GM18511 (cell line): ENCODE measurements around the gene LRP1B.
"Not testable (repeated sequence)": the region's sequence is repeated elsewhere in the genome, so short reads cannot be mapped to it uniquely, and the experiment has no call there.

Experiments used
- ATAC-seq: cut with Tn5 transposase; IDR thresholded peaks from one replicate; pipeline ENCODE4 v1.9.1; 2021; ENCODE audit warnings: mild to moderate bottlenecking, moderate library complexity; ENCODE audit not compliant: unreplicated experiment

Gene LRP1B

GRCh38 chr2:141195087-141195486 is 935.7 kb downstream of the LRP1B start:
- no peak for ATAC-seq

- ATAC-seq, result no peak
These were observed 943.8 kb downstream of the LRP1B start for GRCh38 chr2:141187075-141187439.

DNA sequence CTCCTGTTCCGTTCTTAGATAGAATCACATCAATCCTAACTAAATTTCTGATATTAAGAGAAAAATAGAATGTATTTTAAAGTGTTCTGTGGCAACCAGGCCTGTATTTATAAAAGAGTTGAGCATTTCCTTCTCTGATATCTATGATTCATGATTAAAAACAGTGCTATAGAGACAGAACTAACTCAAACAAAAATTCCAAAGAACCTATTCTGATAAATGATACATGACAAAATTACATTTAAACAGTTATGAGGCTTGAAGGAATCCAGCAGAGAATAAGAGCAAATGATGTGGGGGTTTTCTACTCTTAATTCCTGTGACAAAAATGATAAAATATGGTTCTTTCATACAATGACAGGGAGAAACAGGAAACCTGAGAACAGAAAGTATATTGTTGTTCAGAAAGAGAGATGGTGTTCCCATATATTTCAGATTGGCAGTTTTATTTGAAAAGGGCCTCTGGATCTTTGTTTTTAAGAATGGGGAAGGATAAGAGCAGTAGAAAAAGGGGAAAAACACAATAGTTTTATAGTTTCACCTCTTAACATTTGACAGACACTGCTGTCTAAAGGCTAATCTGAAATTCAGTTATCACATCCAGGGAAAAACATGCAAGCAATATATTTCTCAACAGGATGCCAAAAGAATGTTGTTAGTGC is 944.3 kb downstream of the LRP1B start:
- ATAC-seq, result no peak

DNA sequence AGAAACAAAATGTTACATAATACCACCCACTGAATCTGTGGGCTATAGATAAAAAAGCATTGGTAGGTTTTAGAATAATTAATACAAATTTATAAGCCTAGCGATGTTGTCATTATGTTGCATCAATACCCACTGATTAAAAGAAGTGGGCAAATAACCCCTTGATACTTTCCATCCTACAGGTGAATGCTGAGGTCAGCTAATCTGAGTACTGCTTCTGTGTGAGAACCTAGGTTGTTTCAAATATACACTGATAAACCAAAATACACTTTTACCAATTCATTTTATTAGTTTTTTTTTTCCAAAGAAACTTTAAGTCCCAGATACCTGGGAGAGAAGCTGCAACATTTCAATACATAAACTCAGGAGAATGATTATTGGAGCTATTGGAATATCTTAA is 948.6 kb downstream of the LRP1B start:
- no peak for ATAC-seq

DNA sequence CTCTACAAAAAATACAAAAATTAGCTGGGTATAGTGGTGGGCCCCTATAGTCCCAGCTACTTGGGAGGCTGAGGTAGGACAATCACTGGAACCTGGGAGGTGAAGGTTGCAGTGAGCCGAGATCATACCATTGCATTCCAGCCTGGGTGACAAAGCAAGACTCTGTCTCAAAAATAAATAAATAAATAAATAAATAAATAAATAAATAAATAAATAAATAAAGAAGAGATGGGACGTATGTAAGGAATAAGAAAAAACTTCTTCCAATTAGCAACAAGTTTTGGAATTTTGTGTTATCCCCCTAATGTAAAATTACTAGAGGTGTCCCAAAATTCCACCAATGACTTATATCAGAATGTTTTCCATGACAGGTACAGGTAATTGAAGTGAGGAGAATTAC is 961.7 kb downstream of the LRP1B start:
- ATAC-seq, result not testable (repeated sequence)

DNA sequence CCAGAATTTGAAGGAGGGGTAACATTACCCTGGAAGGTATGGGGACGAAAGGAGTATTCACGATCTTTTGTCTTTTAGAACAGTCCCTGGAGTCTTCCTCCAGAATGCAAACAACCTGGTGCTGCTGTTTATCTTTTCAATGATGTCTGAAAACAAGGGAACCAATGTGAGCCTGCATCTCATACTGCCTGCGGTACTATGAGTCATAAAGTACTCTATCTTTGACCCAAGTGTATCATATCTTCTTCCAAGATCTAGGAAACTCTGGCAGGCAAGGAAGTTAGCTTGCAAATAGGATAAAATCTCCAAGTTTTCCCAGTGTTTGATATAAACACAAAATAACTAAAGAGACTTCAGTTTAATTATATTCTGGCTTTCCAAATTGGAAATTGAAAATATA is 968.5 kb downstream of the LRP1B start:
- no peak for ATAC-seq

GRCh38 chr2:141151611-141152286 is 979.1 kb downstream of the LRP1B start:
- ATAC-seq, result no peak

GRCh38 chr2:141142025-141142424 is 988.8 kb downstream of the LRP1B start:
- ATAC-seq, result no peak

DNA sequence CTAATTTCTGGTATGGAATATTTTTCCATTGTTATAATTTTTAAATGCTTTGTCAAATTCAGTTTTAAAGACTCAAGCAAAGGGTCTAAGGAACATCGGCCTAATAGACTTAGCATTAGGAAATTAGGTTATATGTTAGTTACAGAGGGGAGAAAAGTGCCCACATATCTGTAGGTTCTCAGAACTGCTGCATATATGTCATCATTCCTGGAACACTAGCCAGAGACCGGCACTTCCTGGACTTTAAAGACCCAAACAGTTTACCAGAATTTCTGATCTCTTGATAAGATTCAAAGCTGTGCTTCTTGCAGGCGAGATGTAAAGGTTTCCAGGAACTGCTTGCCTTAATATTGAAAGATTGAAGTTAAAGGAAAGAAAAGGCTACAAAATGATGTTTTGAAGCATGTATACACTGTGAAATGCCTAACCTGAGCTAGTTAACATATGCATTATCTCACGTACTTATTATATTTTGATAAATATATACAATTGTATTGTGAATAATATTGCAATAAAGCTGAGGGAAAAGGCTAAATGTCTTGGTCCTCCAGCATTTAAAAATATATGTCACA is 993.6 kb downstream of the LRP1B start:
- ATAC-seq, result no peak

DNA sequence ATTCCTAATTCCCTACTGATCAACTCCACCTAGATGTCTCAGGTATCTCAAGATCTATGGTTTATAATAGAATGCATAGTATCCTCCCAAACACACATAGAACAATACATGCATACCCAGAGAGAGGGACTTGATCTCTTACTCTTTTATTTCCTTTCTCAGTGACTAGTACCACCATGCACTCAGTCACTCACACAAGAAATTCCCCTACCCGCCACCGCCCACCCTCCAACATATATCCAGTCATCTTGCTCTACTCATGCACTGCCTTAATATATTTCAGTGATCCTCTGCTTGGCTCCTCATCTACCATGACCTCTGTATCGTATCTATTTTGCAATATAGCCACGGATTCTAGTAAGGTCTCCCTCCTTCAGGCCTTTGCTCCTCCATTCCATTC is 996.9 kb downstream of the LRP1B start:
- no peak for ATAC-seq

- no peak for ATAC-seq
These were observed 1005.4 kb downstream of the LRP1B start for GRCh38 chr2:141125432-141125831.

GRCh38 chr2:141118836-141119235 is 1012.0 kb downstream of the LRP1B start:
- no peak for ATAC-seq

- no peak for ATAC-seq
These were observed 1017.5 kb downstream of the LRP1B start for GRCh38 chr2:141113301-141113700.

DNA sequence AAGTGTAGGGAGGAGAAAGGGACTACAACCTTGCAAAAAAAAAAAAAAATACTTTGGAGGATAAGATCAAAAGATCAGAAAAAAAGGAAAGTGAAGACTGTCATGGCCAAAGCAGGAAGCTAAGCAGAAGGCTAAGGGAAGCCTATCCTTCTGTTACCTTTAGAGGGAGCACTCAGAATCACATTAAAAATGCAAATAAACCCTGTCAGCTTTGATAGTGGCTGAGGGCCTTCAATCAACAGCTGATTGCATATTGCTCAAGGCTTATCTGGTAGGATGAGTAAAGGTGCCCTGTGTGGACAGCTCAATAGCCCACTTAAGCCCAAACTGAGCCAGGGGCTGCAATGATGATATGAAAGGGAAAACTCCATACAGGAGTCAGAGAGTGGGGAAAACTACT is 1021.2 kb downstream of the LRP1B start:
- ATAC-seq, result no peak

GRCh38 chr2:141105763-141106162 is 1025.1 kb downstream of the LRP1B start:
- ATAC-seq, result no peak

DNA sequence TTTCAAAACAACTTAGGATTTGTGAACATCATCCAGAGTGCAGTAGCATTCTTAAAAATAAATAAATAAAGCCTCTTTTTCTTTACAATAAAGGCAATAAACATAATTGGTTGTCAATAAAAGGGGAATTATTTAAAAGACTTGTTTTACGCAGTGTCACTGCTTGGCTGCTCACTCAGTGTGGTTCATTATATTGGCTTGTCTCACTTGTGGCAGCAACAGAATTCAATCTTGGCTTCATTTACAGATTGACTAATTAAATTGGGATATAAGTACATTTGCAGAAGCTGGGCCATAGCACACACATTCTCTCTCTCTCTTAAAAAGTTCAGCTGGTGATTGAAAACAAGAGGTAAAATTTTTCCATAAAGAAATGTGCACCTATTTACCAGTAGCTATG is 1027.6 kb downstream of the LRP1B start:
- ATAC-seq, result no peak

- ATAC-seq, result no peak
These were observed 1051.6 kb downstream of the LRP1B start for GRCh38 chr2:141079231-141079630.

- ATAC-seq, result no peak
These were observed 1055.1 kb downstream of the LRP1B start for GRCh38 chr2:141075753-141076152.

DNA sequence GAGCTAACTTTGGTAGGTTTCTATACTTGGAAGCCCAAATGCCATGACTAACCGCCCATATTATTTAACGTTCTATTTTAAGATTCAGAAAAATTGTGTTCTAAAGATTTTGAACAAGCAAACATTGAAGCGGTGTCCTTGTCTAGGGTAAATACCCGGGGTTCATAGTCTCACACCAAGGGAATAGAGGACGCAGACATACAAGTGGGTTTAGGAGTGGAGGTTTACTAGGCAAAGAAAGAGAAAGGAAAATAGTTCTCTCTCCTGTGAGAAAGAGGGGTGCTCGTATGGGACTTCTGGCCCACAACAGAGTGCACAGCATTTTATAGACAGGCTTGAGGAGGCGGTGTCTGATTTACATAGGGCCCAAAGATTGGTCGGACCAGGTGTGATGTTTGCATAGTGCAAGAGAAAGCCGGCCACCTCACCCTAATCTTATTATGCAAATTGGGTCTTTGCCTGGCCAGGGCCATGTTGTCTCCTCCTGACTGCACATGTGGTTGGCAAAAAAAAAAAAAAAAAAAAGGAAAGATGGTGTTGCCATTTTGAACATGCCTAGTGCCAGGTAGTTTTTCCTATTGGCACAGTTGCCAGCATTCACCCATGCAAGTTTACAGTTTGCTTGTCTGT is 1062.6 kb downstream of the LRP1B start:
- no peak for ATAC-seq

DNA sequence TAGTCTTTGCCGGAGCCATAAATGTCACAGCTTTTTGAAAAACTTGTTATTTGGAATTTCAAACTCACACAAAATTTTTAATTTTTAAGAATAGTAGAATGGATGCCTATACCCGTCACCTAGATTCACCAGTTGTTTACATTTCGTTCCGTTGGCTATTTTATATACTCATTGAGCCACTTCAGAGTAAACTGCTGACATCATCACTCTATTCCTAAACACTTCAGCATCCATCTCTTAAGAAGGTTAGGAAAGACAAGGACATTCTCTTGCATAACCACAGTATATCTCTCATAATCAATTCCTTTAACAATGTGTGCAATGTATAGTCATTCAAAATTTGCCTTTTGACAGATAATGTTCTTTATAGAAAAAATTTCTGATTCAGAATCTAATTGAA is 1065.8 kb downstream of the LRP1B start:
- no peak for ATAC-seq

- no peak for ATAC-seq
These were observed 1067.4 kb downstream of the LRP1B start for GRCh38 chr2:141063406-141063805.

GRCh38 chr2:141062443-141062842 is 1068.4 kb downstream of the LRP1B start:
- ATAC-seq, result no peak
